Nephron progenitor cell (in vitro differentiated cells): ENCODE results near the gene PLEK2.
A peak's percentile ranks its signal among the peaks of the same experiment; 100 is the strongest.

ENCODE experiments used
- DNase-seq: peaks from one replicate; pipeline ENCODE4 v3.0.0; 2021
- H3K27ac Mint-ChIP-seq: 2 replicates; pipeline ENCODE4 v1.8.0; 2021; ENCODE audit warnings: mild to moderate bottlenecking, moderate library complexity, mixed read lengths
- H3K27me3 Mint-ChIP-seq: 2 replicates; pipeline ENCODE4 v1.8.0; 2021; ENCODE audit warnings: mild to moderate bottlenecking, low read depth, mixed read lengths; ENCODE audit not compliant: poor library complexity
- H3K36me3 Mint-ChIP-seq: 2 replicates; pipeline ENCODE4 v1.8.0; 2021; ENCODE audit warnings: low read depth, mixed read lengths
- H3K4me1 Mint-ChIP-seq: 2 replicates; pipeline ENCODE4 v1.8.0; 2021; ENCODE audit warnings: mixed read lengths
- H3K4me3 Mint-ChIP-seq: 2 replicates; pipeline ENCODE4 v1.8.0; 2021; ENCODE audit warnings: mild to moderate bottlenecking, moderate library complexity, mixed read lengths
- H3K9me3 Mint-ChIP-seq: 2 replicates; pipeline ENCODE4 v1.8.0; 2021; ENCODE audit warnings: mild to moderate bottlenecking, moderate library complexity, mixed read lengths
- CTCF ChIP-seq: fragments of 200-600 bp; sonication (generic); IDR thresholded peaks from 2 replicates; pipeline ENCODE4 v1.5.0; 2021; ENCODE audit warnings: antibody characterized with exemption

The PLEK2 gene

DNA sequence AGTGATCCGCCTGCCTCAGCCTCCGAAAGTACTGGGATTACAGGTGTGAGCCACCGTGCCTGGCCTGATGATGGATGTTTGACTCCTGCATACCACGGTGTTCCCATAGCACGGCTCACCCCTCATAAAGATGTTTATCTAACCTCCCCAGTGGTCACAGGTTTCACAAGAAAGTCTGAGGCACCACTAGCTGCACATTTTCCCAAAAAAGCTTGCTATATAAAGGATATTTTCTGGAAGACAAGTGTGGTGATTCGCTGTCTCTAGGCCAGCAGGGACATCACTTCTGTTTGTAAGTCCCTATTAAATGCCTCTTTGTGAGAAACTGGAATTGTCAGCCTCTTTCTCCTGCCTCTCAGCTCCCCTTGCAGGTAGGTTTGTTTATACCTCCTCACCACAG is 18.3 kb downstream of the PLEK2 start:
- H3K27me3 Mint-ChIP-seq: peaks cover 8% of the 10 kb centered on the region
- peaks cover 40% of the 10 kb centered on the region for H3K4me1 Mint-ChIP-seq
- no peaks in the 10 kb centered on the region for H3K36me3 Mint-ChIP-seq
- H3K4me3 Mint-ChIP-seq: no peak overlapping the region
- H3K9me3 Mint-ChIP-seq: no peaks in the 10 kb centered on the region
- no peak for DNase-seq
- no peak for TF ChIP-seq CTCF
- no peak overlapping the region for H3K27ac Mint-ChIP-seq

- H3K4me3 Mint-ChIP-seq: no peak overlapping the region
- no peak for TF ChIP-seq CTCF
- H3K9me3 Mint-ChIP-seq: no peaks in the 10 kb centered on the region
- H3K4me1 Mint-ChIP-seq: peaks cover 35% of the 10 kb centered on the region
- DNase-seq: no peak
- H3K27me3 Mint-ChIP-seq: peaks cover 6% of the 10 kb centered on the region
- no peak overlapping the region for H3K27ac Mint-ChIP-seq
- H3K36me3 Mint-ChIP-seq: no peaks in the 10 kb centered on the region
Measured at GRCh38 chr14:67392800-67393199, 19.2 kb downstream of the PLEK2 start.

GRCh38 chr14:67392123-67392522 is 19.8 kb downstream of the PLEK2 start:
- H3K27ac Mint-ChIP-seq: no peak overlapping the region
- H3K4me1 Mint-ChIP-seq: peaks cover 35% of the 10 kb centered on the region
- no peaks in the 10 kb centered on the region for H3K9me3 Mint-ChIP-seq
- no peaks in the 10 kb centered on the region for H3K36me3 Mint-ChIP-seq
- H3K27me3 Mint-ChIP-seq: peaks cover 6% of the 10 kb centered on the region
- H3K4me3 Mint-ChIP-seq: no peak overlapping the region
- no peak for DNase-seq
- TF ChIP-seq CTCF: no peak

GRCh38 chr14:67391268-67391667 is 20.7 kb downstream of the PLEK2 start:
- H3K27ac Mint-ChIP-seq: peak overlapping the region; percentile 32
- no peak for DNase-seq

GRCh38 chr14:67389811-67390534 is 22.0 kb downstream of the PLEK2 start:
- no peak for DNase-seq
- H3K27ac Mint-ChIP-seq: no peak overlapping the region
- no peak overlapping the region for H3K4me3 Mint-ChIP-seq
- no peaks in the 10 kb centered on the region for H3K9me3 Mint-ChIP-seq
- H3K4me1 Mint-ChIP-seq: peaks cover 21% of the 10 kb centered on the region
- H3K27me3 Mint-ChIP-seq: peaks cover 6% of the 10 kb centered on the region
- H3K36me3 Mint-ChIP-seq: peaks cover 13% of the 10 kb centered on the region
- TF ChIP-seq CTCF: no peak

More at GRCh38 chr14:67391268-67391667, 20.7 kb downstream of the PLEK2 start:
- no peak overlapping the region for H3K4me3 Mint-ChIP-seq
- no peak for TF ChIP-seq CTCF
- peaks cover 31% of the 10 kb centered on the region for H3K4me1 Mint-ChIP-seq
- peaks cover 6% of the 10 kb centered on the region for H3K27me3 Mint-ChIP-seq
- H3K36me3 Mint-ChIP-seq: peaks cover 5% of the 10 kb centered on the region
- H3K9me3 Mint-ChIP-seq: no peaks in the 10 kb centered on the region

DNA sequence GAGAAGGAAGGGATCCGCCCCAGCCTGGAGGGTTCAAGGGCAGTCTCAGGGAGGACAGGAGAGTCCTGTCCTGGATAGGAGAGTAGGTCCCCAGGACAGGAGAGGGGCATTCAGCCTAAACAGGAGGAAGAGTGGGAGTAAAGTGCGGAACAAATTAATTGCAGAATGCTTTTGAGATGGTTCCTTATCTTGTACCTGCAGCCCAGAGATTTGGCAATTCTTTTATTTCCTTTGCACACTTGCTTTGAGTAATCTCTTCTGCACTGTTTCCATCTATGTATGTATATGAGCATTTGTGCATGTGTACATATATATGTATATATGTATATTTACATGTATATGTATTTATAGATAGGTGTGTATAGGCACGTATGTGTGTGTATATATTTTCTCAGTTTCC is 22.7 kb downstream of the PLEK2 start:
- TF ChIP-seq CTCF: no peak
- peaks cover 6% of the 10 kb centered on the region for H3K27me3 Mint-ChIP-seq
- no peak for DNase-seq
- H3K4me3 Mint-ChIP-seq: no peak overlapping the region
- no peaks in the 10 kb centered on the region for H3K9me3 Mint-ChIP-seq
- peaks cover 20% of the 10 kb centered on the region for H3K36me3 Mint-ChIP-seq
- H3K27ac Mint-ChIP-seq: no peak overlapping the region
- H3K4me1 Mint-ChIP-seq: peaks cover 14% of the 10 kb centered on the region
